Esophagus (tissue), 2 donors: ENCODE measurements around the gene FPR3. TPM values are rescaled to one million over a fixed set of nuclear protein-coding genes. Genes with fewer than 3 reads are reported as not detected.

Experiments
- H3K27ac ChIP-seq, 2 donors: one replicate each; pipeline ENCODE4 v1.5.1; 2013; ENCODE audit warnings: low read depth in 2 of 2, mild to moderate bottlenecking in 2 of 2, inconsistent platforms in 1 of 2, low read length in 1 of 2, moderate library complexity in 1 of 2
- H3K27me3 ChIP-seq, 2 donors: one replicate each; pipeline ENCODE4 v1.6.1; 2013; ENCODE audit warnings: low read length in 2 of 2, control low read depth in 1 of 2, mild to moderate bottlenecking in 1 of 2; ENCODE audit not compliant: insufficient read depth in 2 of 2, control insufficient read depth in 1 of 2
- H3K36me3 ChIP-seq, 2 donors: one replicate each; pipeline ENCODE4 v1.6.1; 2013; ENCODE audit warnings: low read length in 1 of 2; ENCODE audit not compliant: control insufficient read depth in 2 of 2, insufficient read depth in 2 of 2
- H3K4me1 ChIP-seq, 2 donors: one replicate each; pipeline ENCODE4 v1.6.1; 2013; ENCODE audit warnings: low read length in 1 of 2; ENCODE audit not compliant: control insufficient read depth in 2 of 2, insufficient read depth in 2 of 2
- H3K4me3 ChIP-seq, 2 donors: one replicate each; pipeline ENCODE4 v1.5.1; 2013; ENCODE audit warnings: low read length in 2 of 2, mild to moderate bottlenecking in 2 of 2, low read depth in 1 of 2, moderate library complexity in 1 of 2
- H3K9me3 ChIP-seq, 2 donors: one replicate each; pipeline ENCODE4 v1.6.1; 2013; ENCODE audit warnings: mild to moderate bottlenecking in 2 of 2, low read depth in 1 of 2, low read length in 1 of 2, moderate library complexity in 1 of 2; ENCODE audit not compliant: control insufficient read depth in 2 of 2, insufficient read depth in 1 of 2
- WGBS, 2 donors: extraction: QIAGEN DNeasy Blood & Tissue Kit; methylation state at CpG; one replicate each; pipeline ENCODE4 v1.1.7; 2013; 5-methylcytosine and 5-hydroxymethylcytosine counted together
- polyA plus RNA-seq, 2 donors: library from polyadenylated mRNA; stranded (reverse); fragments of 200-250 nt; gene quantifications; one replicate each; pipeline ENCODE4 v1.2.3, GENCODE V29; 2013
- donor health status: healthy with polysubstance abuse.
- donor health status: Bipolar disorder and iron deficiency.

FPR3 gene
- polyA plus RNA-seq, 2 donors = 0.26 to 1.1 TPM

DNA sequence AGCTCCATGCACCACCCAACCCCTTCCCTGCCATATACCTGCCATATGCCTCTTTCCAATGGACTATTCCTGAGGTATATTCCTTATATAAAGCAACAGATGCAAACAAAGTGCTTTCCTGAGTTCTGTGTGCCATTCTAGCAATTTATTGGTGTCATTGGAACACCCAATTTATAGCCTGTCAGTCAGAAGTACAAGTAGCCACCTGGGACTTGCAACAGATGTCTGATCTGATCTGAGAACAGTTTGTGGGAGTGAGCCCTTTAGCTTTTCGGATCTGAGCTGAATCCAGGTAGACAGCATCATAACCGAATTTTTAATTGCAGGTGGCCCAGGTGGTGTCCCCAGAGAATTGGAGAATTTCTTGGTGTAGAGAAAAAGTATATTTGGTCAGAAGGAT, 963 bp upstream of the FPR3 start:
- H3K9me3 ChIP-seq = peaks cover 0 to 6% of the 10 kb centered on the region in 2 donors
- WGBS, 2 donors = 78 to 81% methylated on average over 2 of the region's 2 CpGs
- H3K4me1 ChIP-seq = peaks cover 0 to under 1% of the 10 kb centered on the region in 2 donors
- no peaks in the 10 kb centered on the region for H3K36me3 ChIP-seq
- no peak overlapping the region for H3K27ac ChIP-seq
- no peaks in the 10 kb centered on the region for H3K27me3 ChIP-seq
- H3K4me3 ChIP-seq = no peak overlapping the region

DNA sequence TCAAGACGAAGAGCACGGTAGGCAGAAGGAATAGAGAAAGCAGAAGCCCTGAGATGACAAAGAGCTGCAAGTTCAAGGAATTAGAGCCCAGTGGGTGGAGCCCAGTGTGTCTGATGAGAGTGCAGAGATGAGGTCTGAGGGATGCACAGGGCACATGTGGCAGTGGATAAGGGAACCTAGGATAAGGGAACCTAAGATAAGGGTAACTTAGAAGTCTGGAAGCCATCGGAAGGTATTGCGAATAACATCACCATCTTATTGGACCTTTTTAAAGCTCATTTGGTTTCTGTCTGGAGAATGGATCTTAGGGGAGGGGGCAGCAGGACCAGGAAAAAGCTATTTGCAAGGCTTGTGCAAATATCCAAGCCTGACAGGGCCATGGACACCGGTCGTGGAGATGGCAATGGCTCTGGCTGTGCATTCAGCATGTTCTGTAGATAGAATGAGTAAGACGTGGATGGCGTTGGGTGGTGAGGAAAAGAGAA, 1.3 kb downstream of the FPR3 start:
- Histone ChIP-seq H3K4me3 (no peak overlapping the region), H3K27me3 (no peaks in the 10 kb centered on the region), H3K4me1 (peaks cover 0 to 7% of the 10 kb centered on the region in 2 donors), H3K36me3 (no peaks in the 10 kb centered on the region), H3K27ac (no peak overlapping the region), H3K9me3 (peaks cover 0 to 2% of the 10 kb centered on the region in 2 donors)
- WGBS, 2 donors = 80 to 83% methylated on average over 8 of the region's 8 CpGs

DNA sequence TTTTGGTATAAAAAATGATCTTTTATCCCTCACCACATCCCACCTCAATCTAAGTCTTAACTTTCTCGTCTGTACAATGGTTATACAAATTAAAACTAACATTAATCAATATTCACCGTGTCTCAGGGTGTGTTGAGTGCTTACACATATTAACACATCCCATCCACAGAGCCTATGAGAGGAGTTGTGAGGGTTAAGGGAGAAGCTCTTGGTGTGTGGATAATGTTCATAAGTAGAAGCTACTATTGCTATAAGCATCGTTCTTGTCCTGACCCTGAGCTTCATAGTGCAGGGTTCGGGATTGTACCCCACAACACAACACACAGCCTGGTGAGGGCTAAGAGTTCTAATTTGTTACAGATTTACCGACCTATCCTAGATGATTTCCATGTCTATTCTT, 2.5 kb downstream of the FPR3 start:
- Histone ChIP-seq H3K4me3 (no peak overlapping the region), H3K27me3 (no peaks in the 10 kb centered on the region), H3K36me3 (no peaks in the 10 kb centered on the region), H3K4me1 (peaks cover 0 to 7% of the 10 kb centered on the region in 2 donors), H3K27ac (no peak overlapping the region), H3K9me3 (no peaks in the 10 kb centered on the region)
- 70 to 73% methylated on average over 5 of the region's 5 CpGs for WGBS, 2 donors

- Histone ChIP-seq H3K4me3 (no peak overlapping the region), H3K4me1 (peaks cover 0 to 7% of the 10 kb centered on the region in 2 donors), H3K36me3 (no peaks in the 10 kb centered on the region), H3K27ac (no peak overlapping the region), H3K9me3 (no peaks in the 10 kb centered on the region), H3K27me3 (no peaks in the 10 kb centered on the region)
- WGBS, 2 donors = 53 to 71% methylated on average over 3 of the region's 3 CpGs
These were observed 3.1 kb downstream of the FPR3 start for GRCh38 chr19:51798062-51798461.

DNA sequence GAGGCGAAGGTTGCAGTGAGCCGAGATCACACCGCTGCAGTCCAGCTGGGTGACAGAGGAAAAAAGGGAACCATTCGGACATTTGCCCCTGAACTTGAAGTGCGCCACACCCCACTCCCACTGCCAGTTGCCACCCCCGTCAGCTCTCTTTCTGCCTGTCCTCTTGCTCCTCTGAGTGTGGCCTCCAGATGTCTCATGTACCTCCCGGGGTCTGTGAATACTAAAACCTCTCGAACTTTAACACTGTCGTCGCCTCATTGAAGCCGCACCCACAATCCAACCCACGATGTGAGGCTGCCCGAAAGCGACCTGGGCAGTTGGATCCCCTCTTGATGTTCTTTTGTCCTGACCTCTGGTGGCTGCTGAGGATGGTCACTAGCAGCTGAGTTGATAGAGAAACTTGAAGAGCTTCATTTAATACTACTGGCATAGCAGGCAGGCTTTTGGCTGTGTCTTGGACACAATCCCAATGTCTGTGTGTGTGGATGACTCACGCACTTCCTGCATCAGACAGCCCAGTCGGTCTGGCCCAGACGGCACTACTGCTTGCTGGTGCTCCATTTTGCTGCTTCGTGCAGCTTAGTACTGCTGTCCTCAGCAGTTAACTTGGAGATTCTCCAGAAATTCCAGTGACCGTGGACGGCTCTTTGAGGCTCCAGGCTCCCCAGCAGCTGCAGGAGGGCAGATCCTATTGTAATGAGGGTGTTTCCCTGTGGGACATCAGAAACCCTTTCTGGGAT, 4.2 kb downstream of the FPR3 start:
- H3K27me3 ChIP-seq = no peaks in the 10 kb centered on the region
- WGBS, 2 donors = 43 to 63% methylated on average over 20 of the region's 20 CpGs
- H3K27ac ChIP-seq = peak overlapping the region; percentile 5 to 52
- peaks cover 0 to 7% of the 10 kb centered on the region in 2 donors for H3K4me1 ChIP-seq
- H3K36me3 ChIP-seq = no peaks in the 10 kb centered on the region
- no peak overlapping the region for H3K4me3 ChIP-seq
- H3K9me3 ChIP-seq = no peaks in the 10 kb centered on the region

GRCh38 chr19:51799774-51800472, 5.0 kb downstream of the FPR3 start:
- Histone ChIP-seq H3K36me3 (no peaks in the 10 kb centered on the region), H3K9me3 (no peaks in the 10 kb centered on the region), H3K27ac (peak overlapping the region; percentile 5 to 52), H3K27me3 (no peaks in the 10 kb centered on the region), H3K4me1 (peaks cover 0 to 7% of the 10 kb centered on the region in 2 donors), H3K4me3 (no peak overlapping the region)
- WGBS, 2 donors = 84 to 86% methylated on average over 13 of the region's 13 CpGs

DNA sequence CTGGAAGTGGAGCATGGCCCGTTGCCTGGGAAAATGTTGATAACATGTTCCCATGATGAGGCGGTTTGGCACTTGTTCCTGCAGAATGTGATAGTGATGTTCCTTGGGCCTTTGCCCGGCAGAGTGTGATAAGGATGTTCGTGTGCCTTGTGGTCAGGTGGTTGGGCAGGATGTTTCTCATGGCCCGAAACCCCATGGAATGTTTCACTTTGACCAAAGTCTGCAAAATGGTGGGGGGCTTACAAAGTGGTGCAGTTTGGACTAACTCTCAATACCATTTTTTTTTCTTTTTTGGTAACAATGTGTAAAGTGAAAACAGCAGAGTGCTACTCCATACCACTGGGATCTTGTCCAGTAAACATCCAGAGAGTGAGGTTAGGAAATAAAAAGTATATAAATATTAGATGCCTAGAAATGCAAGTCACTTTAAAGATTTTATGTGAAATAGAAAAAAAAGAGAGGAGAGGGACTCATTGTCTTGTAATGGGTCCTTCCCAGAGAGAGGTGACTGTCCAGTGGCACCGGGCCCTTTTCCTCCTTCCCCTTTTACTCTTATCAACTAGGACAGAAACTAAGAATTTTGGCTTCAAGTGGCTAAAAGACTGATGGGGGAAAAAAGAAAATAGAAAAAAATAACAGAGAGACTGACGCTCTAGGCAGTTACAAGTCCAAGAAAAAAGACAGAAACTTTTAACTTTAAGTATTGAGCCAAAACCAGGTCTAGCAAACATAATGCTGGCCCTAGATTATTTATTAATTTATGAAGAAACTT, 5.7 kb downstream of the FPR3 start:
- H3K4me1 ChIP-seq = peaks cover 0 to 7% of the 10 kb centered on the region in 2 donors
- no peaks in the 10 kb centered on the region for H3K36me3 ChIP-seq
- no peak overlapping the region for H3K27ac ChIP-seq
- H3K4me3 ChIP-seq = no peak overlapping the region
- no peaks in the 10 kb centered on the region for H3K27me3 ChIP-seq
- 77 to 83% methylated on average over 7 of the region's 7 CpGs for WGBS, 2 donors
- no peaks in the 10 kb centered on the region for H3K9me3 ChIP-seq

DNA sequence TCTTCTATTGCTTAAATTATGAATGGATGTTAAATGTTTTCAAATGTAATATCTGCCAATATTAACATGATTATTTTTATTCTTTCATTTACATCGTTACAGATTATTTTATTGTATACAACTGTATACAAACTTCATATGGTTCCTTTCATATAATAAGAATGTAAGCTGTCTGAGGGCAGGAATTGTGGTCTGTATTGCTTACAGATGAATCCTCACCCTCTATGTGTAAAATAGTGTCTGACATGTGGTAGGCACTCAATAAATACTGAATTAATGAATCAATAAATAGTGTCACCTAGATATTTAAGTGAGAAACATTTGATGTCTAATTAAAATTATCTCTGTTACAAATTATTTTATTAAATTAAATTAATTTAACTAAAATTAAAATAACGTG, 7.8 kb downstream of the FPR3 start:
- Histone ChIP-seq H3K27me3 (no peaks in the 10 kb centered on the region), H3K4me1 (peaks cover 0 to 7% of the 10 kb centered on the region in 2 donors), H3K9me3 (no peaks in the 10 kb centered on the region), H3K27ac (no peak overlapping the region), H3K36me3 (no peaks in the 10 kb centered on the region), H3K4me3 (no peak overlapping the region)
- 64 to 70% methylated on average over 2 of the region's 2 CpGs for WGBS, 2 donors

DNA sequence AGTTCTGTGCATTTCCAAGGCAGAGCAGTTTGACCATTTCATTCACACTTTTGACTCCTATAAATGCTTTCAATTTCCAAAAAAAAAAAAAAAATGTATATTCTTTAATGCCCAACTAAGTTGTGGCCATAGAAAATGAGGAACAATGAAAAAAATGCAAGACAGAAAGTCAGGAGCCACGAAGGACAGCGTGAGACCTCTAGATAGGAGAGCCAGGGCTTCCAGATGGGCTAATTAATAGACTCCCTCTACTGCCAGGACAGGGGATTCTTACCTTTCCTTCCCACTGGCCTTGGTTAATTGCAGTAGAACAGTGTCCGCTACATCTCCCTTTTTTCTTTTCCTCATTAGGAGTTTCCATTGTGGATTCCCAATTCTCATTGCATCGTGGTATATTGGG, 8.6 kb downstream of the FPR3 start:
- H3K36me3 ChIP-seq = no peaks in the 10 kb centered on the region
- no peak overlapping the region for H3K4me3 ChIP-seq
- no peak overlapping the region for H3K27ac ChIP-seq

More for the DNA sequence above, 8.6 kb downstream of the FPR3 start:
- H3K9me3 ChIP-seq = no peaks in the 10 kb centered on the region
- no peaks in the 10 kb centered on the region for H3K27me3 ChIP-seq
- peaks cover 0 to 7% of the 10 kb centered on the region in 2 donors for H3K4me1 ChIP-seq
- WGBS, 2 donors = 74 to 78% methylated on average over 4 of the region's 4 CpGs
